Measurements from ENCODE around the gene DENND10. TPM values are rescaled to one million over a fixed set of nuclear protein-coding genes. Genes with fewer than 3 reads are reported as not detected.

The DENND10 gene
- total and polyA plus RNA-seq, 2 donors (not counting 1 experiment from before 2014, with no cell fraction given): 116 to 125 TPM

DNA sequence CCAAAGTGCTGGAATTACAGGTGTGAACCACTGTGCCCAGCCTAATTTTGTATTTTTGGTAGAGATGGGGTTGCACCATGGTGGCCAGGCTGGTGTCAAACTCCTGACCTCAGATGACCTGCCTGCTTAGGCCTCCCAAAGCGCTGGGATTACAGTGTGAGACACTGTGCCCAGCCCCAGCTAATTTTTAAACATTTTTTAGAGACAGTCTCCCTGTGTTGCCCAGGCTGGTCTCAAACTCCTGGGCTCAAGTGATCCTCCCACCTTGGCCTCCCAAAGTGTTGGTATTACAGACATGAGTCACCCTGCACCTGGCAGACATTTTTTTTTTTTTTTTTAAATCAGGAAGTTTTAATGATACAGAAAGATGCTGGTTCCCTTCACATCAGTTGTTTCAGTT, 15.5 kb downstream of the DENND10 start:
- Histone ChIP-seq H3K4me2 (ENCODE audit: extremely low read depth, insufficient read depth, low read length) (no peak overlapping the region), H3K27ac (ENCODE audit: insufficient read depth, low read length) (no peak overlapping the region), H3K36me3 (ENCODE audit: control insufficient read depth, insufficient read depth, low read length) (no peaks in the 10 kb centered on the region), H3K79me2 (ENCODE audit: control insufficient read depth, insufficient read depth, low read length) (no peaks in the 10 kb centered on the region), H3K27me3 (ENCODE audit: control insufficient read depth, insufficient read depth, low read length) (no peaks in the 10 kb centered on the region), H3K9me3 (ENCODE audit: control insufficient read depth, insufficient read depth, low read depth, low read length) (no peaks in the 10 kb centered on the region), H4K20me1 (ENCODE audit: control insufficient read depth, extremely low read depth, insufficient read depth, low read length) (no peaks in the 10 kb centered on the region), H2AFZ (ENCODE audit: low read length) (no peak overlapping the region), H3K4me3 (replicated peaks in 1 of 4; ENCODE audit: control extremely low read depth in 1 of 4, insufficient read depth in 1 of 4, low read depth in 3 of 4, low read length in 4 of 4) (no peak overlapping the region), H3K4me1 (ENCODE audit: control insufficient read depth, extremely low read depth, insufficient read depth, low read length) (no peaks in the 10 kb centered on the region), H3K9ac (ENCODE audit: insufficient read depth, low read length) (no peak overlapping the region)
- DNase-seq (ENCODE audit: low read depth in 2 of 2): no peak
- TF ChIP-seq, protein P1, sequence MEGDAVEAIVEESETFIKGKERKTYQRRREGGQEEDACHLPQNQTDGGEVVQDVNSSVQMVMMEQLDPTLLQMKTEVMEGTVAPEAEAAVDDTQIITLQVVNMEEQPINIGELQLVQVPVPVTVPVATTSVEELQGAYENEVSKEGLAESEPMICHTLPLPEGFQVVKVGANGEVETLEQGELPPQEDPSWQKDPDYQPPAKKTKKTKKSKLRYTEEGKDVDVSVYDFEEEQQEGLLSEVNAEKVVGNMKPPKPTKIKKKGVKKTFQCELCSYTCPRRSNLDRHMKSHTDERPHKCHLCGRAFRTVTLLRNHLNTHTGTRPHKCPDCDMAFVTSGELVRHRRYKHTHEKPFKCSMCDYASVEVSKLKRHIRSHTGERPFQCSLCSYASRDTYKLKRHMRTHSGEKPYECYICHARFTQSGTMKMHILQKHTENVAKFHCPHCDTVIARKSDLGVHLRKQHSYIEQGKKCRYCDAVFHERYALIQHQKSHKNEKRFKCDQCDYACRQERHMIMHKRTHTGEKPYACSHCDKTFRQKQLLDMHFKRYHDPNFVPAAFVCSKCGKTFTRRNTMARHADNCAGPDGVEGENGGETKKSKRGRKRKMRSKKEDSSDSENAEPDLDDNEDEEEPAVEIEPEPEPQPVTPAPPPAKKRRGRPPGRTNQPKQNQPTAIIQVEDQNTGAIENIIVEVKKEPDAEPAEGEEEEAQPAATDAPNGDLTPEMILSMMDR (conservative IDR thresholded peaks at IDR 0.05 in 1 of 2, IDR thresholded peaks at IDR 0.05 in 1 of 2; ENCODE audit: low read depth in 1 of 2, low read length in 2 of 2): no peak
- TF ChIP-seq EZH2 (IDR thresholded peaks at IDR 0.05; ENCODE audit: low read length, missing control alignments): no peak

DNA sequence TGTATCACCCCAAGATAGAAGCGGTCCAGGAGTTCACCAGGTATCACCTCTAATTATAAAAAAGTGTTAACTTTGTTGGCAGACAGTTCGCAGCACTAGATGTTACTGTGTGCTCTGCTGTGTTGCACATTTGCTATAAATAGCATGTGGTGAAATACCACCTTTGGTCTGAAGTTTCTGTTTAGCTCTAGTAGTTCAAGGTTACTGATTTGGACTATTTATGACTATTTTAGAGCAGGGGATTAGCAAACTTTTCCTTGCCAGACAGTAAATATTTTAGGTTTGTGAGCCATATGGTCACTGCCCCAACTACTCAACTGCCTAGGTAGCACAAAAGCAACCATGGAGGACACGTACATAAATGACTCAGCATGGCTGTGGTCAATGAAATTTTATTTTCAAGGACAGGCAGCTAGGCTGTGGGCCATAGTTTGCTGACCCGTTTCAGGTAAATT, 16.5 kb downstream of the DENND10 start:
- Histone ChIP-seq H2AFZ (ENCODE audit: low read length) (no peak overlapping the region), H3K4me3 (replicated peaks in 1 of 4; ENCODE audit: control extremely low read depth in 1 of 4, insufficient read depth in 1 of 4, low read depth in 3 of 4, low read length in 4 of 4) (no peak overlapping the region), H3K4me2 (ENCODE audit: extremely low read depth, insufficient read depth, low read length) (no peak overlapping the region), H4K20me1 (ENCODE audit: control insufficient read depth, extremely low read depth, insufficient read depth, low read length) (no peaks in the 10 kb centered on the region), H3K9me3 (ENCODE audit: control insufficient read depth, insufficient read depth, low read depth, low read length) (no peaks in the 10 kb centered on the region), H3K36me3 (ENCODE audit: control insufficient read depth, insufficient read depth, low read length) (no peaks in the 10 kb centered on the region), H3K79me2 (ENCODE audit: control insufficient read depth, insufficient read depth, low read length) (no peaks in the 10 kb centered on the region), H3K9ac (ENCODE audit: insufficient read depth, low read length) (no peak overlapping the region), H3K4me1 (ENCODE audit: control insufficient read depth, extremely low read depth, insufficient read depth, low read length) (no peaks in the 10 kb centered on the region), H3K27me3 (ENCODE audit: control insufficient read depth, insufficient read depth, low read length) (no peaks in the 10 kb centered on the region), H3K27ac (ENCODE audit: insufficient read depth, low read length) (no peak overlapping the region)
- DNase-seq (ENCODE audit: low read depth in 2 of 2): peak; percentile 18 to 68
- TF ChIP-seq EZH2 (IDR thresholded peaks at IDR 0.05; ENCODE audit: low read length, missing control alignments): no peak
- TF ChIP-seq, protein P1 (conservative IDR thresholded peaks at IDR 0.05 in 1 of 2, IDR thresholded peaks at IDR 0.05 in 1 of 2; ENCODE audit: low read depth in 1 of 2, low read length in 2 of 2): no peak

DNA sequence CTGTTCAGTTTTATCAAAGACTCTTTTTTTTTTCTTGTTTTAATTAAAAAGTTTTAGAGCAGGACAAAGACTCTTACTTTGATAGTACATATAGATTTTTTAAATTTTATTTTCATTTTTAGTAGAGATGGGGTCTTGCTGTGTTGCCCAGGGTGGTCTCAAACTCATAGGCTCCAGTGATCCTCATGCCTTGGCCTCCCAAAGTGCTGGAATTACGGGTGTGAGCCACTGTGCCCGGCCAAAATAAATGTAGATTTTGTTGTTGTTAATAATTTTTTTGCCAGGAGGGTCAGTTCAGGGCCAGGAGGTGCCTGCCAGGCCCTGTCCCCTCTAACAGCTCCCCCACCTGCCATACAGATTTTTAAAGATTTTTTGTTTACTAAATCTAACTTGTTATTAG, 17.0 kb downstream of the DENND10 start:
- DNase-seq (ENCODE audit: low read depth in 2 of 2): no peak
- Histone ChIP-seq H3K9me3 (ENCODE audit: control insufficient read depth, insufficient read depth, low read depth, low read length) (no peaks in the 10 kb centered on the region), H3K27ac (ENCODE audit: insufficient read depth, low read length) (no peak overlapping the region), H3K79me2 (ENCODE audit: control insufficient read depth, insufficient read depth, low read length) (no peaks in the 10 kb centered on the region), H4K20me1 (ENCODE audit: control insufficient read depth, extremely low read depth, insufficient read depth, low read length) (no peaks in the 10 kb centered on the region), H3K4me2 (ENCODE audit: extremely low read depth, insufficient read depth, low read length) (no peak overlapping the region), H3K4me3 (replicated peaks in 1 of 4; ENCODE audit: control extremely low read depth in 1 of 4, insufficient read depth in 1 of 4, low read depth in 3 of 4, low read length in 4 of 4) (no peak overlapping the region), H3K9ac (ENCODE audit: insufficient read depth, low read length) (no peak overlapping the region), H3K4me1 (ENCODE audit: control insufficient read depth, extremely low read depth, insufficient read depth, low read length) (no peaks in the 10 kb centered on the region), H3K36me3 (ENCODE audit: control insufficient read depth, insufficient read depth, low read length) (no peaks in the 10 kb centered on the region), H3K27me3 (ENCODE audit: control insufficient read depth, insufficient read depth, low read length) (no peaks in the 10 kb centered on the region), H2AFZ (ENCODE audit: low read length) (no peak overlapping the region)
- TF ChIP-seq, protein P1 (conservative IDR thresholded peaks at IDR 0.05 in 1 of 2, IDR thresholded peaks at IDR 0.05 in 1 of 2; ENCODE audit: low read depth in 1 of 2, low read length in 2 of 2): no peak
- TF ChIP-seq EZH2 (IDR thresholded peaks at IDR 0.05; ENCODE audit: low read length, missing control alignments): no peak

Measured in fibroblast of lung (primary cell).